DND-41 (cell line): ENCODE measurements around the gene EIF4E1B.
A peak's percentile ranks its signal among the peaks of the same experiment; 100 is the strongest.
"Not testable (repeated sequence)": the region's sequence is repeated elsewhere in the genome, so short reads cannot be mapped to it uniquely, and the experiment has no call there.

ENCODE experiments used
- ATAC-seq: fragments of 200-7000 bp; cut with Tn5 transposase; 3 replicates; pipeline ENCODE4 v1.9.1; 2021; ENCODE audit warnings: low read depth; ENCODE audit not compliant: insufficient read depth
- DNase-seq: peaks from one replicate; pipeline ENCODE4 v3.0.0-alpha.2; 2020
- H2AFZ ChIP-seq: 2 replicates; pipeline ENCODE4 v1.6.0; 2012; ENCODE audit warnings: low read depth, low read length
- H3K27ac ChIP-seq: 2 replicates; pipeline ENCODE4 v1.5.1; 2012; ENCODE audit warnings: low read length, inconsistent platforms
- H3K27me3 ChIP-seq: fragments of 200-600 bp; sonication (generic); 2 replicates; pipeline ENCODE4 v1.6.0; 2012; ENCODE audit warnings: low read length, mild to moderate bottlenecking, inconsistent platforms; ENCODE audit not compliant: insufficient read depth, poor library complexity
- H3K36me3 ChIP-seq: 2 replicates; pipeline ENCODE4 v1.5.1; 2012; ENCODE audit warnings: low read length, inconsistent platforms; ENCODE audit not compliant: insufficient read depth
- H3K4me1 ChIP-seq: 2 replicates; pipeline ENCODE4 v1.5.1; 2012; ENCODE audit warnings: mild to moderate bottlenecking, low read length; ENCODE audit not compliant: insufficient read depth
- H3K4me2 ChIP-seq: 2 replicates; pipeline ENCODE4 v1.6.0; 2012; ENCODE audit warnings: mild to moderate bottlenecking, moderate library complexity, low read length, inconsistent platforms; ENCODE audit not compliant: insufficient read depth
- H3K4me3 ChIP-seq, 2 experiments: fragments of 200-600 bp in 1 of 2; shearing (Covaris generic) in 1 of 2; 2 replicates each; pipeline ENCODE4 v1.5.1; 2012 to 2016; ENCODE audit warnings: inconsistent platforms in 2 of 2, low read length in 2 of 2, mild to moderate bottlenecking in 2 of 2, low read depth in 1 of 2, moderate library complexity in 1 of 2
- H3K79me2 ChIP-seq: 2 replicates; pipeline ENCODE4 v1.6.0; 2012; ENCODE audit warnings: low read length, inconsistent platforms; ENCODE audit not compliant: insufficient read depth
- H3K9ac ChIP-seq: 2 replicates; pipeline ENCODE4 v1.6.0; 2012; ENCODE audit warnings: low read depth, mild to moderate bottlenecking, inconsistent platforms, low read length, moderate library complexity
- H3K9me3 ChIP-seq: 2 replicates; pipeline ENCODE4 v1.5.1; 2012; ENCODE audit warnings: low read length, moderate library complexity, mild to moderate bottlenecking, inconsistent platforms; ENCODE audit not compliant: insufficient read depth, severe bottlenecking
- H4K20me1 ChIP-seq: 2 replicates; pipeline ENCODE4 v1.6.0; 2012; ENCODE audit warnings: low read length; ENCODE audit not compliant: insufficient read depth
- CTCF ChIP-seq: IDR thresholded peaks from 2 replicates; pipeline ENCODE4 v1.5.1; 2012; ENCODE audit warnings: borderline replicate concordance, low read length, moderate library complexity, mild to moderate bottlenecking; ENCODE audit not compliant: poor library complexity, severe bottlenecking; ENCODE audit errors: extremely low read depth
- EZH2 ChIP-seq: IDR thresholded peaks from 3 replicates; pipeline ENCODE4 v1.6.1; 2012; ENCODE audit warnings: borderline replicate concordance, low read depth, mild to moderate bottlenecking, moderate library complexity, low read length, inconsistent platforms; ENCODE audit not compliant: severe bottlenecking

Gene EIF4E1B

DNA sequence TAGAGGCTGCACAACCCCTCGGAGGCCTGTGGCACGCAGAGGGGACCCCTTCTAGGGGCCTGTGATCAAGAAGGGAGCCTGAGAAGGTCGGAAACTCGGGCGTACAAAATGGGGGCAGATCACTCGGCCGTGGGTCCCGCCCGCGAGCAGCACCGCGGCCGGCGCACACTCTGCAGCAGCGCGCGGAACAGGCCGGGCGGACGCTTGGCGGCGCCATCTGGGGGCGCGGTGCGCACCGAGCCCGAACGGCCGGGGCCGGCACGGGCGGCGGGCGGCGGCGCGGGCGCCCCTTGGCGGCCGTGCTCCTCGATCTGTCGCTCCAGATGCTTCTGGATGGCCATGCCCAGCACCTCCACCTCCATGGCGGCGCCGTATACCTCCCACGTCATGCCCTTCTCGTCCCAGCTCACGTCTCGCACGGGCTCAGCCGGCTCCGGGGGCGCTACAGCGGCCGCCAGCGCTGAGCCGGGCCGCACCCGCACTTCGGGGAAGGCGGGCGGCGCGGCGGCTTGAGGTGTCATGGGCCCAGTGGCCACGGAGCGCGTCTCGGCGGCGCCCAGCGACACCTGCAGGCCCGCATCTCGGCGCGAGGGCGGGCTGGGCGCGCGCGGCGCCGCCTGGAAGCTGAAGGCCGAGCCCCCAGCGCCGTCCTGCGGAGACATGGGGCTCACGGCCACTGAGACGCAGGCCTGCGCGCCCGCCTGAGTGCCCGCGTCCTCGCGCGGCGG, 33.6 kb upstream of the EIF4E1B start:
- TF ChIP-seq CTCF (no peak), EZH2 (no peak)
- DNase-seq = no peak
- no peak overlapping the region for H3K4me3 ChIP-seq

DNA sequence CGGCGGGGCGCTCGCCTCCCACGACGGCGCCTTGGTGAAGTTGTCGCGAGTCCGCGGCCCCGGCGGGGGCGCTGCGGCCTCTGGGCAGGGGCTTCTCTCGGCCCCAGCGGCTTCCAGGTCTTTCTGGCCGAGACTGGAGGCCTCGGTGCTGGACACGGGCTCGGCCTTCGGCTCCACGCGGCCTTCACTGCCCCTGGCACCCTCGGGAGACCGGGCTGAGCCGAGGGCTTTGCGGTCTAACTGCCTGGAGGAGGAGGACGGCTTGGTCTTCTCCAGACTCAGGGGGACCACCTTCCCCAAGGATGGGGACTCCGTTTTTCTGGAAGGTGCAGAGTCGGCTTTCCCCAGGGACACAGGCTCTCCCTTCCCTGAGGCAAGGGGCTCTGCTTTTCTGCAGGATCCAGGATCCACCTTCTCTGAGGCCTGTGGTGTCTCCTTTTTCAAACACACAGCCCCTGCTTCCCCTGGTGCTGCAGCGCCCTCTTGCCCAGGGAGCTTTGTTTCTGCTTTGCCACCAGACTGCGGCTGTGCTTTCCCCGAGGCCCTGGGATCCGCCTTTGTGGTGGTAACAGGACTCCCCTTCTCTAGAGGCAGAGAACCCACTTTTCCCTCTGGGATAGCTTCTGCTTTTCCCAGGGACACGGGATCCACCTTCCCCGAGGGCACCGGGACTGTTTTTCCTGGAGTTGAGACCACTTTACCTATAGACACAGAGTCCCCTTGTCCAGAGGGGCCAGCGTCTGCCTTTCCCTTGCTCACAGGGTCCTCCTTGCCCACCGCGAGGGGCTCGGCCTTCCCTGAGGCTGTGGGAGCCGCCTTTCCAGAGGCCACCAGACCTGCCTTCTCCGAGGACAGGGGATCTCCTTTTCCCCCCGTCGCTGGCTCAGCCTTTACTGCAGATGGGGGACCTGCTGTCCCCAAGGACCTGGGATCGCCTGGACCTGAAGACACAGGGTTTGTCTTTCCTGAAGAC, 32.8 kb upstream of the EIF4E1B start:
- DNase-seq (no peak), ATAC-seq (no peak)
- TF ChIP-seq CTCF (peak; percentile 29), EZH2 (no peak)
- Histone ChIP-seq H3K27me3 (peaks cover 15% of the 10 kb centered on the region), H3K4me2 (no peak overlapping the region), H3K4me1 (no peaks in the 10 kb centered on the region), H3K9ac (no peak overlapping the region), H3K36me3 (no peaks in the 10 kb centered on the region), H4K20me1 (no peaks in the 10 kb centered on the region), H3K27ac (no peak overlapping the region), H3K79me2 (no peaks in the 10 kb centered on the region), H3K9me3 (no peaks in the 10 kb centered on the region), H3K4me3 (no peak overlapping the region), H2AFZ (no peak overlapping the region)

More for the DNA sequence above, 33.6 kb upstream of the EIF4E1B start:
- Histone ChIP-seq H2AFZ (no peak overlapping the region), H4K20me1 (no peaks in the 10 kb centered on the region), H3K36me3 (no peaks in the 10 kb centered on the region), H3K4me2 (no peak overlapping the region), H3K4me1 (no peaks in the 10 kb centered on the region), H3K27ac (no peak overlapping the region), H3K9ac (no peak overlapping the region), H3K9me3 (no peaks in the 10 kb centered on the region), H3K27me3 (peaks cover 7% of the 10 kb centered on the region), H3K79me2 (no peaks in the 10 kb centered on the region)
- no peak for ATAC-seq

- H3K27ac ChIP-seq, H3K4me1 ChIP-seq, ATAC-seq, H3K9me3 ChIP-seq, H4K20me1 ChIP-seq, H3K9ac ChIP-seq, H2AFZ ChIP-seq, H3K4me2 ChIP-seq, H3K4me3 ChIP-seq, DNase-seq, H3K79me2 ChIP-seq, H3K36me3 ChIP-seq: not testable (repeated sequence)
- H3K27me3 ChIP-seq = peaks cover 19% of the 10 kb centered on the region
Observed at GRCh38 chr5:176599749-176600430, 30.6 kb upstream of the EIF4E1B start.
